Measurements from ENCODE around the gene MYOZ3. TPM values are rescaled to one million over a fixed set of nuclear protein-coding genes. Genes with fewer than 3 reads are reported as not detected.

MYOZ3 gene
- total and polyA plus RNA-seq, 2 of the 8 experiments (the other 6 are each of a cell fraction or from before 2014, with no cell fraction given): 9.6 to 19.1 TPM

- no peak overlapping the region for H4K5ac ChIP-seq (ENCODE audit: insufficient read length, low read depth, low read length)
- H2BK120ac ChIP-seq (replicated peaks; ENCODE audit: low read depth, low read length): no peak overlapping the region
- no peak overlapping the region for H2AFZ ChIP-seq (ENCODE audit: low read length)
- no peak overlapping the region for H3K4ac ChIP-seq (replicated peaks; ENCODE audit: insufficient read length, low read depth, low read length)
- no peak overlapping the region for H2BK15ac ChIP-seq (ENCODE audit: low read length)
- ChIA-PET POLR2A (ENCODE audit: partially characterized antibody) (interaction anchor here (1.7 kb wide), 1 partner anchor 174 kb away, joined by 3 read pairs; the partner anchor contains the start of gene RPS14), CTCF (ENCODE audit: partially characterized antibody) (interaction anchor here (0.6 to 10.4 kb wide), 6 partner anchors 12 to 823 kb away, joined by 3 to 72 read pairs (median 3); no protein-coding TSS in a partner anchor)
- no peak for DNase-seq (ENCODE audit: low read depth in 1 of 2, low spot score in 2 of 2)
- H3K56ac ChIP-seq (replicated peaks; ENCODE audit: insufficient read length, low read depth, low read length): no peak overlapping the region
- H2BK12ac ChIP-seq (ENCODE audit: low read depth, low read length): peak overlapping the region; percentile 28; the same call in 1 of the 2 replicates
- no peak overlapping the region for H3K9ac ChIP-seq (replicated peaks in 1 of 4; ENCODE audit: extremely low read depth in 1 of 4, low read depth in 3 of 4, low read length in 3 of 4)
- H2BK20ac ChIP-seq (ENCODE audit: low read length): no peak overlapping the region
- WGBS, 2 experiments (ENCODE audit: extremely low coverage in 1 of 2, insufficient coverage in 1 of 2, insufficient read length in 1 of 2, insufficient replicate concordance in 2 of 2, low coverage in 1 of 2, low lambda C conversion rate in 2 of 2, missing lambda C conversion rate in 1 of 2): 82 to 100% methylated on average over 2 to 7 of the region's 7 CpGs
- H3K79me1 ChIP-seq (ENCODE audit: low read depth, low read length): no peaks in the 10 kb centered on the region
- H3K4me1 ChIP-seq (replicated peaks in 1 of 4; ENCODE audit: control insufficient read depth in 3 of 4, insufficient read depth in 4 of 4, low read length in 3 of 4): peaks cover 3 to 28% (median 13%) of the 10 kb centered on the region in 4 experiments
- peak overlapping the region in 1 of 2 experiments; percentile 94; a peak in 1 of 4 replicates for H3K4me2 ChIP-seq (ENCODE audit: insufficient read depth in 1 of 2, low read depth in 2 of 2, low read length in 2 of 2)
- no peak overlapping the region for H4K91ac ChIP-seq (replicated peaks; ENCODE audit: insufficient read length, low read length)
- no peak overlapping the region for H4K8ac ChIP-seq (ENCODE audit: extremely low read depth, insufficient read depth, low read length)
- no peak for FAIRE-seq
- no peaks in the 10 kb centered on the region for H3K9me3 ChIP-seq (ENCODE audit: insufficient read depth in 2 of 2, low read depth in 1 of 2, low read length in 1 of 2)
- no peak overlapping the region for H3K27ac ChIP-seq (ENCODE audit: low read depth, low read length)
- peaks cover 0 to 25% (median 22%) of the 10 kb centered on the region in 4 experiments; a peak in 5 of 7 replicates for H3K27me3 ChIP-seq (replicated peaks in 1 of 4; ENCODE audit: control insufficient read depth in 3 of 4, extremely low read depth in 1 of 4, insufficient read depth in 3 of 4, low read length in 3 of 4)
- no peak overlapping the region for H2AK5ac ChIP-seq (ENCODE audit: low read depth, low read length)
- H3K79me2 ChIP-seq (ENCODE audit: control insufficient read depth in 1 of 2, insufficient read depth in 2 of 2, low read length in 2 of 2): no peaks in the 10 kb centered on the region
- peaks cover 9% of the 10 kb centered on the region for H3K23me2 ChIP-seq (ENCODE audit: low read depth, low read length)
- H3K23ac ChIP-seq (ENCODE audit: insufficient read length): no peak overlapping the region
- no peaks in the 10 kb centered on the region for H3K36me3 ChIP-seq (ENCODE audit: control insufficient read depth in 2 of 4, insufficient read depth in 4 of 4, low read length in 3 of 4)
- no peak overlapping the region for H3K4me3 ChIP-seq (ENCODE audit: extremely low read depth in 1 of 4, insufficient read depth in 2 of 4, low read depth in 3 of 4, low read length in 4 of 4)
- H3K18ac ChIP-seq (ENCODE audit: extremely low read depth, low read length): no peak overlapping the region
- H2BK5ac ChIP-seq (ENCODE audit: low read depth, low read length): no peak overlapping the region
- H4K20me1 ChIP-seq (replicated peaks in 1 of 2; ENCODE audit: control insufficient read depth in 1 of 2, insufficient read depth in 2 of 2, low read length in 2 of 2): no peaks in the 10 kb centered on the region
- H3K14ac ChIP-seq (ENCODE audit: insufficient read length): no peak overlapping the region
- TF ChIP-seq ATF3 (IDR thresholded peaks at IDR 0.05; ENCODE audit: insufficient read depth, low read depth, low read length) (no peak), RBBP5 (IDR thresholded peaks at IDR 0.05; ENCODE audit: borderline replicate concordance, low read depth, low read length) (no peak), RXRA (IDR thresholded peaks at IDR 0.05; ENCODE audit: insufficient read depth, low read depth, low read length) (no peak), MAFK (IDR thresholded peaks at IDR 0.05; ENCODE audit: low read depth, low read length) (no peak), SP2 (IDR thresholded peaks at IDR 0.05; ENCODE audit: low read length) (no peak), JUND (IDR thresholded peaks at IDR 0.05; ENCODE audit: low read length) (no peak), SAP30 (IDR thresholded peaks at IDR 0.05; ENCODE audit: insufficient read depth, insufficient replicate concordance, low read length) (no peak), SUZ12 (IDR thresholded peaks at IDR 0.05; ENCODE audit: low read length) (no peak), ATF2 (IDR thresholded peaks at IDR 0.05; ENCODE audit: low read length) (no peak), JUN (IDR thresholded peaks at IDR 0.05; ENCODE audit: low read depth, low read length) (no peak)
These were observed 37.7 kb upstream of the MYOZ3 start for GRCh38 chr5:150623152-150623877.
